ENCODE data around the gene CACNA1G.

Gene CACNA1G

DNA sequence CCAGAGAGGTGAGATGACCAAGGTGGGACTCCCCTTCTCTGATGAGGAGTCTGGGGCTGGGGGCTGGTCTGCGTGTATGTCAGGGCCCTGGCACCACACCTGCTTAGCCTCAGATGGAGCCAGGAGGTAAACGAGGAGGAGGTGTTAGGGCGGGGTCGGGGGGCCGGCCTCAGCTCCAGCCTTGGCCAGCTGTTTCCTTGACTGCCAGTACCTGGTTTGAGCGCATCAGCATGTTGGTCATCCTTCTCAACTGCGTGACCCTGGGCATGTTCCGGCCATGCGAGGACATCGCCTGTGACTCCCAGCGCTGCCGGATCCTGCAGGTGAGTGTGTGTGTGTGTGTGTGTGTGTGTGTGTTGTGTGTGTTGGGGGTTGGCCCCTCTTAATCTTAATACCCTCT, 8.1 kb downstream of the CACNA1G start:
- no peak for DNase-seq (ENCODE audit: low read depth in 2 of 2)

DNA sequence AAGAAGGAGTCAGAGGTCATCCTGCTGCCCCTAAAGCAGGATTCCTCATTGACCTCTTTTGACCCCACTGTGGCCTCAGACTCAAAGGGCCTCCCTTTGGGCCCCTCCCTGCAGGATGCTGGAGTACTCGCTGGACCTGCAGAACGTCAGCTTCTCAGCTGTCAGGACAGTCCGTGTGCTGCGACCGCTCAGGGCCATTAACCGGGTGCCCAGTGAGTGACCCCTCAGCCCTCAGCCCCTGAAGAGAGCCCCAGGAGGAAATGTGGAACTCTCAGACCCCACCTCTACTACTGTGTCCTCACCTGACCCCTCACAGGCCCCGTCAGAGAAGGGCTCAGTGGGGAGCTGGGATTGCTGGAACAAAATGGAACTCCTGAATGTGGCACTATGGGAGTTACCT, 9.1 kb downstream of the CACNA1G start:
- DNase-seq (ENCODE audit: low read depth in 2 of 2), result no peak

DNA sequence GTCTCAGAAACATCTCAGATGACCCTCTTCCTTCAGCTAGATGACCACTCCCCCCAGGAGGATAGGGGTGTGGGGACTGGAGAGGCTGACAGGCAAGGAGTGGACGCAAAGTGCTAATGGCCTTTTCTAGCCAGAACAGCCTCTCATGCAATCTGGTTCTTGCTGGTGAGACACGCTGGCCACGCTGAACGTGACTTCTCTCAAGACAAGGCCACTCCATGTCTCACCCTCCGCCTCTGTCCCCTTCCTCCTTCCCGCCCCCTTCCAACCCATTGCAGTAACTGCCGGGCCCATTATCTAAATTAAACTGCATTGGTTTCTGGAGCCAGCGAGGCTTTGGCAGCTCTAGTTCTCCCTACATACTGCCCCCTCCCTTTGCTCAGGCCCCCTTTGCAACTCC, 9.5 kb downstream of the CACNA1G start:
- DNase-seq (ENCODE audit: low read depth in 2 of 2), result no peak

DNA sequence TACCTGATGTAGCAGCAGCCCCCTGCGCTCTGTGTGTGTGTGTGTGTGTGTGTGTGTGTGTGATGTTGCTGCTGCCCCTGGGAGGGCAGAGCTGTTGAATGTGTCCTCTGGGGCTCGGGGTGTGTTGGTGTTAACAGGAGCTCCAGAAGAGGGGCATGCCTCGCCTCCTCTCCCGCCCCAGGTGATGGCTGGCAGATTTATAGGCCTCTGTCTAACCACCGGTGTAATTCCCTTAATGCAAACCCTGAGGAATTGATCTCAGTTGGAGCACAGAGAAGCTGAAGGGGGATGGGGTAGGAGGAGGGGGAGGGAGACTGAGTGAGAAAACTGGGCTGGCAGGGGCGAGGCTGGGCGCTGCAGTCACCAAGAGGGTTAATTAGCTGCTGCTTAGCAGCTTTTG, 10.0 kb downstream of the CACNA1G start:
- no peak for DNase-seq (ENCODE audit: low read depth in 2 of 2)

DNA sequence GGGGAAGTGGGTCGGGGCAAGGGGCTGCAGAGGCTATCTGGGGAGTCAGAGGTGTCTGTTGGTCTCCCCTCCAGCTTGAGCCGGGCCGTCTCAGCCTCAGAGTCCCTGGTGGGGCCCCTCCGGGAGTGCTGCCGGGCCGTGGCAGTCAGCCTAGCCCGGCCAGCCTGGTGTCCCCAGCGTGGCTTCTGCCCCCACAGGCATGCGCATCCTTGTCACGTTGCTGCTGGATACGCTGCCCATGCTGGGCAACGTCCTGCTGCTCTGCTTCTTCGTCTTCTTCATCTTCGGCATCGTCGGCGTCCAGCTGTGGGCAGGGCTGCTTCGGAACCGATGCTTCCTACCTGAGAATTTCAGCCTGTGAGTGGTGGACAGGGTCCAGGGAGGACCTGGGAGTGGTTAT, 11.2 kb downstream of the CACNA1G start:
- no peak for DNase-seq (ENCODE audit: low read depth in 2 of 2)

DNA sequence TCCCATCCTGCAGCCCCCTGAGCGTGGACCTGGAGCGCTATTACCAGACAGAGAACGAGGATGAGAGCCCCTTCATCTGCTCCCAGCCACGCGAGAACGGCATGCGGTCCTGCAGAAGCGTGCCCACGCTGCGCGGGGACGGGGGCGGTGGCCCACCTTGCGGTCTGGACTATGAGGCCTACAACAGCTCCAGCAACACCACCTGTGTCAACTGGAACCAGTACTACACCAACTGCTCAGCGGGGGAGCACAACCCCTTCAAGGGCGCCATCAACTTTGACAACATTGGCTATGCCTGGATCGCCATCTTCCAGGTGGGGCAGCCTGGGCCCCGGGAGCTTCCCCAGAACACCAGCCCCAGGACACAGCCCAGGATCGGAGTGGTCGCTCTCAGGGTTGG, 12.0 kb downstream of the CACNA1G start:
- DNase-seq (ENCODE audit: low read depth in 2 of 2), result no peak

DNA sequence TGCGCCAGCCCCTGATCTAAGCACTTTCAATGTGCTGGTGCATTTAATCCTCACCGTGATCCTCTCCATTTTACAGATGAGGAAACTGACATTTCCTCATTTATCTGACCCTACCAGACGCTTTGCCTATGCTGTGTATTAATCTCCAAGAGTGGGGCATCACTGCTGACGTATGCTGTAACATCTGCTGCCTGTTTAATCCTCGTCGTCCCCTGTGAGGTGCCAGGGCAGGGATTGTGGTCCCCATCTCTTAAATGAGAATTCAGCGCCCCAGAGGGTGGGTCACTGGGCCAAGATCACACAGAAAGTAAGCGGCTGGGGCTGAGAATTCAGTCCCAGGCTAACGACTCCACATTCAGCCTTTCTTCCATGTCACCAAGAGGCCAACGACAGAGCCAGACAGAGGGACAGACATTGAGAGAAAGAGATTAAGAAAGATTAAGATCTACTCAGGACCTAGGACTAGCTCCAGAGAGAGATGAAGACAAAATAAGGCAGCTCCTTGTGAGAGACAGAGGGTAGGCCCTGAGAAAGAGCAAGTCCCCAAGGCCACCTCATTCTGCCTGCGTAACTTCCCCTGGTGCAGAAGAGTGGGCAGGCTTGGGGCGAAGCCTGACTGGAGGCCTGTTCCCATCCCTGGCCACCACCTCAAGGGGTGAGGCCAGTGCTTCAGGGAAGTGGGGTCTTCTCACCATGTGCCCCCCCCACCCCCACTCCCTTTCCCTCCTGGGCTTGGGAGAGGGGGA, 13.5 kb downstream of the CACNA1G start:
- DNase-seq (ENCODE audit: low read depth in 2 of 2), result no peak

DNA sequence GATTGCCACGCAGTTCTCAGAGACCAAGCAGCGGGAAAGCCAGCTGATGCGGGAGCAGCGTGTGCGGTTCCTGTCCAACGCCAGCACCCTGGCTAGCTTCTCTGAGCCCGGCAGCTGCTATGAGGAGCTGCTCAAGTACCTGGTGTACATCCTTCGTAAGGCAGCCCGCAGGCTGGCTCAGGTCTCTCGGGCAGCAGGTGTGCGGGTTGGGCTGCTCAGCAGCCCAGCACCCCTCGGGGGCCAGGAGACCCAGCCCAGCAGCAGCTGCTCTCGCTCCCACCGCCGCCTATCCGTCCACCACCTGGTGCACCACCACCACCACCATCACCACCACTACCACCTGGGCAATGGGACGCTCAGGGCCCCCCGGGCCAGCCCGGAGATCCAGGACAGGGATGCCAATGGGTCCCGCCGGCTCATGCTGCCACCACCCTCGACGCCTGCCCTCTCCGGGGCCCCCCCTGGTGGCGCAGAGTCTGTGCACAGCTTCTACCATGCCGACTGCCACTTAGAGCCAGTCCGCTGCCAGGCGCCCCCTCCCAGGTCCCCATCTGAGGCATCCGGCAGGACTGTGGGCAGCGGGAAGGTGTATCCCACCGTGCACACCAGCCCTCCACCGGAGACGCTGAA, 15.2 kb downstream of the CACNA1G start:
- no peak for DNase-seq (ENCODE audit: low read depth in 2 of 2)

DNA sequence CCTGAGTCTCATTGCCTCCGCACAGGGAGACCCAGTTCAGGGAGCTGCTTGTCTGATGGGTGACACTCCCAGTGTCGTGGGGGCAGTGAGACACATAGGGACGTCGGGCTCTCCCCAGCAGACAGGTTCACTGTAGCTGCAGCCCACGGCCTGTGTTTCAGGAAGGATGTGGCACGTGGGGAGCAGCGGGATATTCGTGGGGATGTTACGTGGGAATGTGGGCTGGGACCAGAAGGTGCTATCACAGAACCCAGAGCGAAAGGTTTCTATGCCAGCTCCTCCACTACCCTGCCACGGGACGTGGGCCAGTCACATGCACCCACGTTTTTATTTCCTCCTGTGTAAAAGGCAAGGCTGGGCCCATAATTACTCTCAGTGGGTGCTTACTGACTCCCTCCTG, 16.3 kb downstream of the CACNA1G start:
- DNase-seq (ENCODE audit: low read depth in 2 of 2), result no peak

DNA sequence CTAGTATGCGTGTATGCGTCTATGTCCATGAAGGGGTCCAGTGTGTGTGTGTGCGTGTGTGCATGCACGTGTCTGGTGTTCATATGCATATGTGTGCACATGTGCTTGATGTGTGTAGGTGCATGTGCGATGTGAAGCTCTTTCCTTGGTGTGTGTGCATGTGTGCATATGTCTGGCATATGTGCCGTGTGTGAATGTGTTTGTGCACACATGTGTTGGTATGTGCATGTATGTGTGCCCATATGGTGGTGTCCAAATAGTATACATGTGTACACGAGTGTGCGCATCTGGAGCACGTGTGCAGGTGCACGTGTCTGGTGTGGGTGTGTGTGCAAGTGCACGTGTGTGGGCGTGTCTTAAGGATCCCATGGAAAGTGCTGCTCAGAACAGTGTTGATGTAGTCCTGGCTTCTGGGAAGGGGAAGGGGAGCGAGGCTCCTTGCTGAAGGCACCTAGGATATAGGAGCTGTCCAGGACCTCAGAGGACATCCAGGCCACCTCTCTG, 17.0 kb downstream of the CACNA1G start:
- no peak for DNase-seq (ENCODE audit: low read depth in 2 of 2)

DNA sequence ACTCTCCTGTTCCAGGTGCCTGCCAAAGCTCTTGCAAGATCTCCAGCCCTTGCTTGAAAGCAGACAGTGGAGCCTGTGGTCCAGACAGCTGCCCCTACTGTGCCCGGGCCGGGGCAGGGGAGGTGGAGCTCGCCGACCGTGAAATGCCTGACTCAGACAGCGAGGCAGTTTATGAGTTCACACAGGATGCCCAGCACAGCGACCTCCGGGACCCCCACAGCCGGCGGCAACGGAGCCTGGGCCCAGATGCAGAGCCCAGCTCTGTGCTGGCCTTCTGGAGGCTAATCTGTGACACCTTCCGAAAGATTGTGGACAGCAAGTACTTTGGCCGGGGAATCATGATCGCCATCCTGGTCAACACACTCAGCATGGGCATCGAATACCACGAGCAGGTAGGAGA, 17.7 kb downstream of the CACNA1G start:
- DNase-seq (ENCODE audit: low read depth in 2 of 2), result no peak

DNA sequence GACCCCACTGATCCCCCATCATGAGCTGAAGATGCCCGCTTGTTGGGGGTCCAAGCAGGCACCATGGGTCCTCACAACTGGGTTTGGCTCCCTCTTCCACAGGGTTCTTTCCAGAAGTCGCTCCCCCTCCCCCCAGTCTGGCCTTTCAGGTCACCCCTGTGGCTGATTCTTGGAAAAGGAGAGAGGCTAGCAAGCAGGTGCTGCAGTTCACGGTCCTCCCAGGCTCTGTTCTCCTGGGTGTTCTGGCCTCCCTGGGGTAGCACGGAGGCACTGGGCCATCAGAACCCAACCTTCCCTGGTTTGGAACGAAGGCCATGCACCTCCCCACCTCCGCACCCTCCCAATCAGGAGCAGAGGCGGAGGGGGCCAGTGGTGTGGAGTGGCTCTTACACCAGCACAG, 18.9 kb downstream of the CACNA1G start:
- DNase-seq (ENCODE audit: low read depth in 2 of 2), result no peak

DNA sequence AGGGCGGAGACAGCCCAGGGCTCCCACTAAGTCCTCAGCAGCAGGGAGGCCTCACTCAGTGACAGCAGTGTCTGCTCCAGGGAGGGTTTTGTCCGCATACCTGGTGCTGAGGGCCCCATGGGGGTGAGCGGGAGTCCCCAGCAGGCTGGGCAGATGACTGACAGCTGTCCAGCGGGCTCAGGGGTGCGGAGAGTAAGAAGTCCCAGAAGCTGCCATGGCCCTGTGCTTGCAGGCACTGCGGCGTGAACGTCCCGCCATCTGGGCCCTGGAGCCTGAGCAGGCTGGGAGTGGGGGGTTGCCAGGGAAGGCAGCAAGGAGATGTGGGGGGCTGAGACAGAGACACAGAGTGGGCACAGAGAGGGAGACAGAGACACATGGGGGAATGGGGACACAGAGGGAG, 20.1 kb downstream of the CACNA1G start:
- DNase-seq (ENCODE audit: low read depth in 2 of 2), result no peak

DNA sequence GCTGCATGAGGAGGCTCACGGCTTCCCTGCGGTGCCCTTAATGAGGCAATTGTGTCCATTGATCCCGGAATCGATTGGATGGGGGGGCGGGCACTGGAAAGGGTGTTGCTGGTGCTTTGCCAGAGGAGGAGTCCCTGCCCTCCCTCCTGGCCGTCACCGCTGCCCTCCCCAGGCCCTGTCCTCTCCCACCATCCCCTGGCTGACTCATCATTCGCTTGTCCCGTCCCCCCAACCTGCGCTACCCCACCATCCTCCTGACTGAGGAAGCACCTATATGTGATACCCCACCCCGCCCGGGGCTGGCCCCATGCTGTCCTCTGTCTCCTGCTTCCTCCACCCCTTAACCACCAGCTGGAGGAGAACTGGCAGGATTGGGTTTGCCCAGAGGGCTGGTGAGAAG, 20.8 kb downstream of the CACNA1G start:
- no peak for DNase-seq (ENCODE audit: low read depth in 2 of 2)

DNA sequence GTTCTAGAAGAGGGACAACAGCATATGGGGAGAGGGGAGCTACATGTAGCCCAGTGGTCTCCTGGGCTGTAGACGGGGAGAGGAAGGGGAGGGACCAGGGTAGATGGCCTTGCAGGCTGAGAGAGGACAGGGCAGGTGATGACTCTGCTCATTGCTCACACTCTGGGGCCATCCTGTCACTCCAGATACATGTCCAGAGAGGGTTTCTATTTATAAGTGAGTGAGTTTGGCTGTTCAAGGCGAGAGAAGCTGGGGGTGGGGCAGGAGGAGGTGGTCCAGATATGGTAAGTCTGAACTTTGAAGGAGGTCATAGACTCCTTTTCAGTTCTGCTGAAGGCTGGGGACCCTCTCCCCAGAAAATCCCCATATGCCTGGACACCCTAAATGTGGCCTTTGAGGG, 22.2 kb downstream of the CACNA1G start:
- no peak for DNase-seq (ENCODE audit: low read depth in 2 of 2)

DNA sequence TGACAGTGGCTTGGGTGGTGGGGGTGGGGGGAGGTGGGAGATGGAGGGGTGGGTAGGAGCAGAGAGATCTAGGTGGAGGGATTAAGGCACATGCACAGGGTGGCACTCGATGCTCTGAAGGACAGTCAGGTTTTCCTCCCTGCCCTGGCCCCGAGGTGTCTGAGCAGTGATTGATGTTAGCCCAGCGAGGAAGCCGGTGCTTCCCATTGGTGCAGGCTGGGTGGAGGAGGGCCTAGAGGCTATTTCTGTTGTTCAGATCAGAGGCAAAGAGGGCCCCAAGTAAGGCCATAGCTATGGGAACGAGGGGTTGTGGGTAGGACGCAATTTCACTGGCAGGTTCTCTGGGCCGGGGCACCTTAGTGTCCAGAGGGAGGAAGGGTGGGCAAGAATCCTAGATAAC, 23.1 kb downstream of the CACNA1G start:
- DNase-seq (ENCODE audit: low read depth in 2 of 2), result no peak

DNA sequence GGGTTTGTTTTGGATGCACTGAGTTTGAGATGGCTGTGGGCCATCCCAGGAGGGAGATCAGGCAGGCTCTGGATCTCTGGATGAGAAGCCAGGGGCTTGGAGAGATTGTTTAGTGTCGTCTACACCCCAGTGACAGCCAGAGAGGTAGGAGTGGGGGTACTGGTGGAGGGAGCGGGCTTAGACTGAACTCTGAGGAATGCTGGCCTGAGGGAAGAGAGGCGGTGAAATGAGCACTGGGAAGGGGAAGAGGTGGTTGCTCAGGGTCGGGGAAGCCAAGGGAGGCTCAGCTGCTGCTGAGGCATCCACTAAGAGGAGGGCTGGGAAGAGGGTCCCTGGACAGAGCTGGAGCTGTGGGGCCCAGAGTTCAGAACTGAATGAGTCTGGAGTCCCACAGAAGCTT, 23.6 kb downstream of the CACNA1G start:
- no peak for DNase-seq (ENCODE audit: low read depth in 2 of 2)

DNA sequence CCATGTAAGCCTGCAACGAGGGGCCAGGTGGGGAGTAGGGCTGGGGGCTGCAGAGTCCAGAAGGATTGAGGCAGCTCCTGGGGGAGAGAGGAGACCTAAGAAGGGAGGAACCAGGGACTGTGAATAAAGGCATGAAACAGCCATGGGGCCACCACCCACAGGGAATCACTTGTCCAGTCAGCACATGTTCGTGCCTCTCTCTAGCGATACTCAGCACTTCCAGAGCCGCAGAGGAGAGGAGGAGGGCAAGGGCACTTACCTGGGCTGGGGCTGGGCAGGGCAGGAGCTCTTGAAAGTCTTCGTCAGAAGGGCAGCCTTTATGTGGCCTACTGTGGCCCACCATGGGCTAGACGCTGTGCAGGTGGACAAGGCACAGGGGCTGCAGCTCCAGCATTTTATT, 24.2 kb downstream of the CACNA1G start:
- no peak for DNase-seq (ENCODE audit: low read depth in 2 of 2)

DNA sequence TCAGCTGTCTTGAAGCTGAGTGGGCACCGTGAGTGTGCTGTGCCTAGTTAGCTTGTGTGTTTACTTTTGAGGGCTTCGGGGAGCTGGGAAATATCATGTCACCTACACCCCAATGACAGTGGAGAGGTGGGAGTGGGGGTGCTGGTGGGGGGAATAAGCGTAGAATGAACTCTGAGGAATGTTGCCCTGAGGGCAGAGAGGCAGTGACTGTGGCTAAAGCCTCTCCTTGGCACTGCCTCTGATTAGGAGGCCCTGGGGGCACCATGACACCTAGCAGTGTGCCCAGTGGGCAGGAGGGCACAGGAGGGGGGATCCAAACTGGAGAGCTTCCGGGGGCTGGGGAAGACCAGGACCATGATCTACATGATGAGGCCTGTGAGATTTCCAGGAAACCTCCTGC, 24.8 kb downstream of the CACNA1G start:
- DNase-seq (ENCODE audit: low read depth in 2 of 2), result no peak

DNA sequence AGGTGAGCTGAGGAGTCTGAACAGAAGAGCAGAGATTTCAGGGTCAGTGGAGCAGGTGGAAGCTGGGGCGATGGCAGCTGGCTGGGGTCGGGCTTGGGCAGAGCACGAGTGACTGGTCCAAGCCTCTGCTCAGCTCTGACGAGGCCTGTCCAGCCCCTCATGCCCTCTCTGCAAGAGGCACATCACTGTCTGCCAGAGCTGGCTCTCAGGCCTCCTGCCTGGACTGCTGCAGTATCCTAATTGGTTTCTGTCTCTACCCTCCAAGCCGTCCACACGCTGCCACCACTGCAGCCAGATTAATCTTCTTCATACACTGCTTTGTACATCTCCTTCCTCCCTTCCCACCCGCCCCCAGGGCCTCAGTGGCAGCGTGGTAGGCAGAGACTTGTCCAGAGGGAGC, 25.4 kb downstream of the CACNA1G start:
- DNase-seq (ENCODE audit: low read depth in 2 of 2), result no peak

DNA sequence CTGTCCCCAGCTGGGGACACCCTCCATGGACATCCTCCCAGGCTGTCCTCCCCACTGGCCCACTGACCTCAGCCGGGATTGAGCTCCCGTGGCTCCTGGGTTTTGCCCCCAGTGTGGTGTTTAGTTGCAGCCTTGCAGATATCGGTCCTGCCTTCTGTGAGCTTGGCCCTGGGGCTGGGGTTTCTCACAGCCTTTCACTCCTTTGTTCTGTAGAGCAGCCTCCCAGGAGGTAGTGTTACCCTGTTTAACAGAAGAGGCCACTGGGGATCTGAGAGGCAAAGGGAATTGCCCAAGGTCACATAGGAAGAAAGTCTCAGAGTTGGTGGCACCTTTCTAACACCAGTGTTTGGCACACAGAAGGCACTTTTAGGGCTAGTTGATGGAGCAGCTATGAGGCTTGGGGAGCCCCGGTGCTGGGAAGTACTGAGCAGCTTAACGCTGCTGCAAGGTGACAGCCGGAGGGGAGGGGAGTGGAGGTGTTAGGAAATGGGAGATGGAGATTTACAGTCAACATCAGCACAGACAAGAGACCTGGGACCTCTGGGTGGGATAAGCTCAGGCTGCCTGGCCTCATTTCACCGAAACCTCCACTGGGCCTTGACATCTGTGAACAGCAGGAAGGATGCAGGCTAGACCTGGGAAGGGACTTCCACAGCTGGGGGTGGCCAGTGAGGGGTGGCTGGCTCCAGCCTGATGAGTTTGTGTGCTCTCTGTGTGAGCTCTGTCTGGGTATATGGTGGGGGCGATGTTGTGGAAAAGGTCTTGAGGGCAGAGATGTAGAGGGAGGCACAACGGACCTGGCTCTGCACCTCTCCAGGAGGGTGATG, 26.1 kb downstream of the CACNA1G start:
- no peak for DNase-seq (ENCODE audit: low read depth in 2 of 2)

DNA sequence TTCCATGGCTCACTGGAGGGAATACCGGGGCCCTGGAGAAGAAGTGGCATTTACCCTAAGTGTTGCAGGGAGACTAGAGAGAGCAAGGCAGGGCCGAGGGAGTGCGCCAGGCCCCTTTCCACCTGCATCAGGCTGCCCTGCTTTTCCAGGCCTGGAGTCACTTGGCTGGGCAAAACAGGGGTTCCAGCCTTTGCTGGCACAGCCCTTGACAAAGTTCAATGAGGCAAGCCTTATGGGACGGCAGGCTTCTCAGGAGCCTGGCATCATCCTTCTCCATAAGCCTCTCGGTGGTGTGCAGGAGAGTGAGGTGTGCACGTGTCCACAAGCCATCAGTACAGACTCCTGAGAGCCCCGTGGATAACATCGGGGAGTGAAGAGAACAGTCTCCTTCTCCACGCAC, 27.1 kb downstream of the CACNA1G start:
- DNase-seq (ENCODE audit: low read depth in 2 of 2), result no peak
